Measurements from ENCODE around the gene ADCY9.

- TF ChIP-seq EP300 (conservative IDR thresholded peaks at IDR 0.05; ENCODE audit: poor library complexity, severe bottlenecking): no peak
- TF ChIP-seq, protein P1, sequence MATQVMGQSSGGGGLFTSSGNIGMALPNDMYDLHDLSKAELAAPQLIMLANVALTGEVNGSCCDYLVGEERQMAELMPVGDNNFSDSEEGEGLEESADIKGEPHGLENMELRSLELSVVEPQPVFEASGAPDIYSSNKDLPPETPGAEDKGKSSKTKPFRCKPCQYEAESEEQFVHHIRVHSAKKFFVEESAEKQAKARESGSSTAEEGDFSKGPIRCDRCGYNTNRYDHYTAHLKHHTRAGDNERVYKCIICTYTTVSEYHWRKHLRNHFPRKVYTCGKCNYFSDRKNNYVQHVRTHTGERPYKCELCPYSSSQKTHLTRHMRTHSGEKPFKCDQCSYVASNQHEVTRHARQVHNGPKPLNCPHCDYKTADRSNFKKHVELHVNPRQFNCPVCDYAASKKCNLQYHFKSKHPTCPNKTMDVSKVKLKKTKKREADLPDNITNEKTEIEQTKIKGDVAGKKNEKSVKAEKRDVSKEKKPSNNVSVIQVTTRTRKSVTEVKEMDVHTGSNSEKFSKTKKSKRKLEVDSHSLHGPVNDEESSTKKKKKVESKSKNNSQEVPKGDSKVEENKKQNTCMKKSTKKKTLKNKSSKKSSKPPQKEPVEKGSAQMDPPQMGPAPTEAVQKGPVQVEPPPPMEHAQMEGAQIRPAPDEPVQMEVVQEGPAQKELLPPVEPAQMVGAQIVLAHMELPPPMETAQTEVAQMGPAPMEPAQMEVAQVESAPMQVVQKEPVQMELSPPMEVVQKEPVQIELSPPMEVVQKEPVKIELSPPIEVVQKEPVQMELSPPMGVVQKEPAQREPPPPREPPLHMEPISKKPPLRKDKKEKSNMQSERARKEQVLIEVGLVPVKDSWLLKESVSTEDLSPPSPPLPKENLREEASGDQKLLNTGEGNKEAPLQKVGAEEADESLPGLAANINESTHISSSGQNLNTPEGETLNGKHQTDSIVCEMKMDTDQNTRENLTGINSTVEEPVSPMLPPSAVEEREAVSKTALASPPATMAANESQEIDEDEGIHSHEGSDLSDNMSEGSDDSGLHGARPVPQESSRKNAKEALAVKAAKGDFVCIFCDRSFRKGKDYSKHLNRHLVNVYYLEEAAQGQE (IDR thresholded peaks at IDR 0.05; ENCODE audit: borderline replicate concordance): no peak
- TF ChIP-seq CTCF (IDR thresholded peaks at IDR 0.05; ENCODE audit: poor library complexity, severe bottlenecking): no peak
- no peak for TF ChIP-seq MXI1 (conservative IDR thresholded peaks at IDR 0.05; ENCODE audit: poor library complexity, severe bottlenecking)
- TF ChIP-seq POLR2AphosphoS5 (IDR thresholded peaks at IDR 0.05): no peak
- no peak for TF ChIP-seq RAD21 (conservative IDR thresholded peaks at IDR 0.05)
These were observed 9.7 kb downstream of the ADCY9 start for GRCh38 chr16:4106516-4106915.

Measured in neural cell (in vitro differentiated cells).